Glutamatergic neuron (in vitro differentiated cells): ENCODE results near the gene TNPO2. TPM values are rescaled to one million over a fixed set of nuclear protein-coding genes. Genes with fewer than 3 reads are reported as not detected.
"Not testable (repeated sequence)": the region's sequence is repeated elsewhere in the genome, so short reads cannot be mapped to it uniquely, and the experiment has no call there.

Source experiments
- DNase-seq: peaks from one replicate; pipeline ENCODE4 v3.0.0; 2022
- H3K27ac Mint-ChIP-seq: one replicate; pipeline ENCODE4 v1.8.0; 2020; ENCODE audit warnings: mild to moderate bottlenecking, mixed read lengths, inconsistent platforms; ENCODE audit not compliant: unreplicated experiment
- H3K27me3 Mint-ChIP-seq: one replicate; pipeline ENCODE4 v1.8.0; 2020; ENCODE audit warnings: mild to moderate bottlenecking, moderate library complexity, mixed read lengths, inconsistent platforms; ENCODE audit not compliant: unreplicated experiment
- H3K36me3 Mint-ChIP-seq: one replicate; pipeline ENCODE4 v1.8.0; 2020; ENCODE audit warnings: mild to moderate bottlenecking, mixed read lengths, inconsistent platforms; ENCODE audit not compliant: unreplicated experiment
- H3K4me1 Mint-ChIP-seq: one replicate; pipeline ENCODE4 v1.8.0; 2020; ENCODE audit warnings: mild to moderate bottlenecking, low read depth, mixed read lengths, inconsistent platforms; ENCODE audit not compliant: unreplicated experiment
- H3K4me3 Mint-ChIP-seq: one replicate; pipeline ENCODE4 v1.8.0; 2020; ENCODE audit warnings: mild to moderate bottlenecking, mixed read lengths, inconsistent platforms; ENCODE audit not compliant: unreplicated experiment
- H3K9me3 Mint-ChIP-seq: one replicate; pipeline ENCODE4 v1.8.0; 2020; ENCODE audit warnings: mild to moderate bottlenecking, moderate library complexity, mixed read lengths, inconsistent platforms; ENCODE audit not compliant: unreplicated experiment
- total RNA-seq: library from RNA; stranded (reverse); fragmentation: NEBNext Ultra II Directional; extraction: Animal tissue kit (Norgen Biotek cat#: 25700); gene quantifications from one replicate; pipeline ENCODE4 v1.2.1, GENCODE V29; 2021; ENCODE audit not compliant: unreplicated experiment
- TF ChIP-seq, protein P1 (sequence below): fragments of 200-600 bp; sonication (generic); IDR thresholded peaks from one replicate; pipeline ENCODE4 v1.5.0; 2021; ENCODE audit not compliant: partially characterized antibody, unreplicated experiment

Gene TNPO2
- total RNA-seq, 1 donor from 2014 or later, result 135 TPM

DNA sequence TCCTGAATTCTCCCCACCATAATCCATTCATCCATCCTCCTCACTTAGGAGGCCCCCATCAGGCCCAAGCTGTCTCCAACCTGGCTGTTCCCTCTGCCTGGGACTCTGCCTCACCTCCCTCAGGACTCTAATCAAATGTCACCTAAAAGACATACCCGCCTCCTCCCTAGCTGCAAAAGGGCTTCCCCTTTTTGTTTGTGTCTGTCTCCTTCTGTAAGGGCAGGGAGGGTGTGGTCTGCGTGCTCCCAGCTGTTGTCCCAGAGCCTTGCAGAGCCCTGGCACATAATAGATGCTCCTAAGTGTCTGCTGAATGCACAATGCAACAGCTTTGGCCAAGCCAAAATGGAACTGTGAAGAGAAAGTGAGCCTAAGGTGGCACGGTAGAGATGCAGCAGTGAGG is 6.3 kb upstream of the TNPO2 start:
- Mint-ChIP-seq H3K27ac (peak overlapping the region; percentile 93), H3K9me3 (peaks cover 10% of the 10 kb centered on the region)
- no peak for DNase-seq

DNA sequence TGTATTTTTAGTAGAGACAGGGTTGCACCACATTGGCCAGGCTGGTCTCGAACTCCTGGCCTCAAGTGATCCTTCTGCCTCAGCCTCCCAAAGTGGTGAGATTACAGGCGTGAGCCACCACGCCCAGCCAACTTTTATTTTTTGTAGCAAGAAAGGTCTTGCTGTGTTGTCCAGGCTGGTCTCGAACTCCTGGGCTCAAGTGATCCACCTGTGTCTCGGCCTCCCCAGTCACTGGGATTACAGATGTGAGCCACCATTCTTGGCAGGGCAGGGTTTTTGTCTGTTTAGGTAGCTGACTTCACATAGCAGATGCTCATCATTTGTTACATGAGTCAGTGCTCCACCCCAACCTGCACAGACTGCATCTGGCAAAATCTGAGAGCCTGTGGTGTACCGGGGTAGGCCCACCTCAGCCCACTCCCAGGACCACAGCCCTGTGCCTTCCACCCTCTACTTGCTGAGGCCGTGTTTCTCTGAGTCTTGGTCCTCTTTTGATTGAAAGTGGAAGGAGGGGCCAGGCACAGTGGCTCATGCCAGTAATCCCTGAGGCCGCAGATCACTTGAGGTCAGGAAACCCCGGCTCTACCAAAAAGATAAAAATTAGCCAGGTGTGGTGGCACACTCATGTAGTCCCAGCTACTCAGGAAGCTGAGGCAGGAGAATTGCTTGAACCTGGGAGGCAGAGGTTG is 4.2 kb upstream of the TNPO2 start:
- peaks cover 11% of the 10 kb centered on the region for H3K9me3 Mint-ChIP-seq
- H3K36me3 Mint-ChIP-seq, result no peaks in the 10 kb centered on the region
- no peak for DNase-seq
- no peak overlapping the region for H3K27ac Mint-ChIP-seq
- H3K4me3 Mint-ChIP-seq, result no peak overlapping the region
- peaks cover 16% of the 10 kb centered on the region for H3K27me3 Mint-ChIP-seq
- peaks cover 14% of the 10 kb centered on the region for H3K4me1 Mint-ChIP-seq
- TF ChIP-seq, protein P1, sequence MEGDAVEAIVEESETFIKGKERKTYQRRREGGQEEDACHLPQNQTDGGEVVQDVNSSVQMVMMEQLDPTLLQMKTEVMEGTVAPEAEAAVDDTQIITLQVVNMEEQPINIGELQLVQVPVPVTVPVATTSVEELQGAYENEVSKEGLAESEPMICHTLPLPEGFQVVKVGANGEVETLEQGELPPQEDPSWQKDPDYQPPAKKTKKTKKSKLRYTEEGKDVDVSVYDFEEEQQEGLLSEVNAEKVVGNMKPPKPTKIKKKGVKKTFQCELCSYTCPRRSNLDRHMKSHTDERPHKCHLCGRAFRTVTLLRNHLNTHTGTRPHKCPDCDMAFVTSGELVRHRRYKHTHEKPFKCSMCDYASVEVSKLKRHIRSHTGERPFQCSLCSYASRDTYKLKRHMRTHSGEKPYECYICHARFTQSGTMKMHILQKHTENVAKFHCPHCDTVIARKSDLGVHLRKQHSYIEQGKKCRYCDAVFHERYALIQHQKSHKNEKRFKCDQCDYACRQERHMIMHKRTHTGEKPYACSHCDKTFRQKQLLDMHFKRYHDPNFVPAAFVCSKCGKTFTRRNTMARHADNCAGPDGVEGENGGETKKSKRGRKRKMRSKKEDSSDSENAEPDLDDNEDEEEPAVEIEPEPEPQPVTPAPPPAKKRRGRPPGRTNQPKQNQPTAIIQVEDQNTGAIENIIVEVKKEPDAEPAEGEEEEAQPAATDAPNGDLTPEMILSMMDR, result no peak

More for the DNA sequence above, 6.3 kb upstream of the TNPO2 start:
- peak overlapping the region; percentile 69 for H3K4me3 Mint-ChIP-seq
- no peaks in the 10 kb centered on the region for H3K36me3 Mint-ChIP-seq
- peaks cover 16% of the 10 kb centered on the region for H3K4me1 Mint-ChIP-seq
- TF ChIP-seq, protein P1, result no peak
- peaks cover 8% of the 10 kb centered on the region for H3K27me3 Mint-ChIP-seq

DNA sequence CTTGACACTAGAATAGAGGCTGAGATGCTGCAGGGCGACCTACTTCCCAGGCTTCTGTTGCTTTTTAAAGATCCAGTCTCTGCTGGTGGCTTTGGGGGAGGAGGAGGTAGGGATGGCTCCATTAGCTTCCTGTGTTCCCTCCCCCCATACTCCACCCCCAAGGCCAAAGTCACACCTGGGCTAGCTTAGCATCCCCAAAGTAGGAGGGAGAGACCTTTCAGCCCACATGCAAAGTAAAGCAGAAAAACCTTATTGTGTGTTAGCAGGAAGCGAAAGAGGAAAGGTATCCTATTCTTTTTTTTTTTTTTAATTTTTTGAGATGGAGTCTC is 3.2 kb upstream of the TNPO2 start:
- no peaks in the 10 kb centered on the region for H3K36me3 Mint-ChIP-seq
- TF ChIP-seq, protein P1, result no peak
- H3K9me3 Mint-ChIP-seq, result peaks cover 15% of the 10 kb centered on the region
- no peak for DNase-seq
- H3K27ac Mint-ChIP-seq, result no peak overlapping the region
- no peak overlapping the region for H3K4me3 Mint-ChIP-seq
- peaks cover 11% of the 10 kb centered on the region for H3K4me1 Mint-ChIP-seq
- peaks cover 14% of the 10 kb centered on the region for H3K27me3 Mint-ChIP-seq

DNA sequence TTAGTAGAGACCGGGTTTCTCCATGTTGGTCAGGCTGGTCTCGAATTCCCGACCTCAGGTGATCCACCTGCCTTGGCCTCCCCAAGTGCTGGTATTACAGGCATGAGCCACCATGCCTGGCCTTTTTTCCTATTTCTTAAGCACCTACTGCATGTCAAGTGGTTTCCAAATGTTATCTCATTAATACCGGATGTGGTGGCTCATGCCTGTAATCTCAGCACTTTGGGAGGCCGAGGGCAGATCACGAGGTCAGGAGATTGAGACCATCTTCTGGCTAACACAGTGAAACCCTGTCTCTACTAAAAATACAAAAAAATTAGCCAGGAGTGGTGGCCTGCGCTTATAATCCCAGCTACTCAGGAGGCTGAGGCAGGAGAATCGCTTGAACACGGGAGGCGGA is 1.9 kb upstream of the TNPO2 start:
- not testable (repeated sequence) for H3K4me3 Mint-ChIP-seq, DNase-seq, H3K27ac Mint-ChIP-seq, H3K36me3 Mint-ChIP-seq
- Mint-ChIP-seq H3K9me3 (peaks cover 24% of the 10 kb centered on the region), H3K4me1 (peaks cover 11% of the 10 kb centered on the region), H3K27me3 (peaks cover 18% of the 10 kb centered on the region)

DNA sequence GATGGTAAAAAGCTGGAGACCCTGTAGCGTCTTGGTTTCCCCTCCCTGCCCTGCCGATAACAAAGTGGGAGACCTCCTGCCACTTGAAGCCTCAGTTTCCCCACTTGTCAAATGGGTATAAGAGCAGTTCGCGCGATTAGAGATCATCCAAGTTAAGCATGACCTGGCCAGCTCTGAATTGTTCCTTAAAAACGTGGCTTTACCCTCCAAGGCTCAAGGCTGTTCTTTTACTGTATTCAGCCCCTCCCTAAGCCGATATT is 421 bp downstream of the TNPO2 start:
- Mint-ChIP-seq H3K27me3 (peaks cover 16% of the 10 kb centered on the region), H3K4me3 (peak overlapping the region; percentile 98), H3K9me3 (peaks cover 26% of the 10 kb centered on the region), H3K27ac (peak overlapping the region; percentile 98), H3K4me1 (peaks cover 6% of the 10 kb centered on the region), H3K36me3 (no peaks in the 10 kb centered on the region)
- TF ChIP-seq, protein P1, result no peak
- DNase-seq, result no peak
